Prostate gland (tissue), 2 donors: ENCODE data around the gene NAP1L4.

Source experiments
- POLR2A ChIP-seq: fragments of 450-650 bp; IDR thresholded peaks from one replicate; pipeline ENCODE4 v1.6.1; 2016; ENCODE audit warnings: antibody characterized with exemption, mild to moderate bottlenecking
- TF ChIP-seq, protein P1 (sequence below), 4 experiments: fragments of 200-600 bp in 2 of 4; fragments of 450-650 bp in 2 of 4; sonication (generic) in 2 of 4; IDR thresholded peaks; 1 replicate in 3 of 4; 2 replicates in 1 of 4; pipeline ENCODE4 v1.5.1; 2016 to 2019; ENCODE audit warnings: antibody characterized with exemption in 4 of 4, mild to moderate bottlenecking in 2 of 4, moderate library complexity in 2 of 4

- TF ChIP-seq, protein P1, sequence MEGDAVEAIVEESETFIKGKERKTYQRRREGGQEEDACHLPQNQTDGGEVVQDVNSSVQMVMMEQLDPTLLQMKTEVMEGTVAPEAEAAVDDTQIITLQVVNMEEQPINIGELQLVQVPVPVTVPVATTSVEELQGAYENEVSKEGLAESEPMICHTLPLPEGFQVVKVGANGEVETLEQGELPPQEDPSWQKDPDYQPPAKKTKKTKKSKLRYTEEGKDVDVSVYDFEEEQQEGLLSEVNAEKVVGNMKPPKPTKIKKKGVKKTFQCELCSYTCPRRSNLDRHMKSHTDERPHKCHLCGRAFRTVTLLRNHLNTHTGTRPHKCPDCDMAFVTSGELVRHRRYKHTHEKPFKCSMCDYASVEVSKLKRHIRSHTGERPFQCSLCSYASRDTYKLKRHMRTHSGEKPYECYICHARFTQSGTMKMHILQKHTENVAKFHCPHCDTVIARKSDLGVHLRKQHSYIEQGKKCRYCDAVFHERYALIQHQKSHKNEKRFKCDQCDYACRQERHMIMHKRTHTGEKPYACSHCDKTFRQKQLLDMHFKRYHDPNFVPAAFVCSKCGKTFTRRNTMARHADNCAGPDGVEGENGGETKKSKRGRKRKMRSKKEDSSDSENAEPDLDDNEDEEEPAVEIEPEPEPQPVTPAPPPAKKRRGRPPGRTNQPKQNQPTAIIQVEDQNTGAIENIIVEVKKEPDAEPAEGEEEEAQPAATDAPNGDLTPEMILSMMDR (IDR thresholded peaks at IDR 0.05): no peak
- no peak for TF ChIP-seq POLR2A
Observed at GRCh38 chr11:2980168-2980840, 11.8 kb downstream of the NAP1L4 start.
